HEK293 (cell line): ENCODE data around the gene CDYL2.

Experiments
- CTCF ChIA-PET: fragments of 350-600 bp; formaldehyde crosslinking; extraction: SDS; loops from one replicate; lab custom pipeline; 2021; ENCODE audit warnings: antibody characterized with exemption; lab: Yijun Ruan, JAX
- POLR2A ChIA-PET: fragments of 300-600 bp; formaldehyde crosslinking; extraction: SDS; loops from one replicate; lab custom pipeline; 2020; ENCODE audit warnings: antibody characterized with exemption, inconsistent platforms; lab: Yijun Ruan, JAX
- H3K27ac ChIP-seq: fragments of 200-500 bp; sonication (Bioruptor generic); 2 replicates; pipeline ENCODE4 v1.5.1; 2014; ENCODE audit warnings: low read depth, low read length, control low read depth, inconsistent platforms; ENCODE audit errors: extremely low read depth
- H3K36me3 ChIP-seq, 2 experiments: fragments of 200-500 bp in 1 of 2; sonication (Bioruptor generic) in 1 of 2; 1 replicate in 1 of 2; 2 replicates in 1 of 2; pipeline ENCODE4 v1.5.1; 2014 to 2017; ENCODE audit warnings: inconsistent platforms in 2 of 2, low read length in 2 of 2; ENCODE audit not compliant: control insufficient read depth in 2 of 2, insufficient read depth in 1 of 2
- H3K4me1 ChIP-seq: fragments of 200-500 bp; sonication (Bioruptor generic); 2 replicates; pipeline ENCODE4 v1.5.1; 2014; ENCODE audit warnings: mild to moderate bottlenecking, low read length, inconsistent platforms; ENCODE audit not compliant: control insufficient read depth, insufficient read depth
- H3K4me3 ChIP-seq: 2 replicates; pipeline ENCODE4 v1.5.1; 2011; ENCODE audit warnings: low read depth, mild to moderate bottlenecking, control low read depth, low read length, moderate library complexity
- H3K9me3 ChIP-seq: fragments of 200-500 bp; sonication (Bioruptor generic); 2 replicates; pipeline ENCODE4 v1.5.1; 2014; ENCODE audit warnings: low read depth, low read length, inconsistent platforms; ENCODE audit not compliant: control insufficient read depth, insufficient read depth
- HOXA7 ChIP-seq: sonication (generic); formaldehyde crosslinking; IDR thresholded peaks from 2 replicates; pipeline ENCODE4 v1.8.1; 2022; ENCODE audit warnings: missing genetic modification reagents, borderline replicate concordance
- MYNN ChIP-seq: fragments of 450-650 bp; formaldehyde crosslinking; IDR thresholded peaks from 2 replicates; pipeline ENCODE4 v1.5.1; 2016; ENCODE audit warnings: missing biosample characterization, missing genetic modification characterization, borderline replicate concordance
- OVOL3 ChIP-seq: fragments of 450-650 bp; formaldehyde crosslinking; IDR thresholded peaks from 2 replicates; pipeline ENCODE4 v1.5.1; 2016; ENCODE audit warnings: missing biosample characterization, missing genetic modification characterization
- ZBTB48 ChIP-seq: fragments of 450-650 bp; formaldehyde crosslinking; IDR thresholded peaks from 2 replicates; pipeline ENCODE4 v1.5.1; 2016; ENCODE audit warnings: missing biosample characterization, missing genetic modification characterization
- ZNF132 ChIP-seq: fragments of 450-650 bp; formaldehyde crosslinking; IDR thresholded peaks from 2 replicates; pipeline ENCODE4 v1.5.1; 2017; ENCODE audit warnings: missing biosample characterization, missing genetic modification characterization, borderline replicate concordance
- ZNF211 ChIP-seq: fragments of 450-650 bp; formaldehyde crosslinking; IDR thresholded peaks from 2 replicates; pipeline ENCODE4 v1.5.1; 2016; ENCODE audit warnings: low read depth, missing biosample characterization, missing genetic modification characterization
- ZNF350 ChIP-seq: fragments of 450-650 bp; formaldehyde crosslinking; IDR thresholded peaks from 2 replicates; pipeline ENCODE4 v1.5.0; 2017; ENCODE audit warnings: missing biosample characterization, mild to moderate bottlenecking, missing genetic modification characterization
- ZNF514 ChIP-seq: fragments of 450-650 bp; formaldehyde crosslinking; IDR thresholded peaks from 2 replicates; pipeline ENCODE4 v1.5.1; 2016; ENCODE audit warnings: missing biosample characterization, missing genetic modification characterization
- ZNF654 ChIP-seq: fragments of 450-650 bp; formaldehyde crosslinking; IDR thresholded peaks from 2 replicates; pipeline ENCODE4 v1.5.1; 2016; ENCODE audit warnings: low read depth, missing biosample characterization, missing genetic modification characterization
- ZNF692 ChIP-seq: fragments of 450-650 bp; formaldehyde crosslinking; IDR thresholded peaks from 2 replicates; pipeline ENCODE4 v1.5.1; 2016; ENCODE audit warnings: missing biosample characterization, missing genetic modification characterization
- TF ChIP-seq, protein P1 (sequence below): fragments of 450-650 bp; formaldehyde crosslinking; IDR thresholded peaks from 2 replicates; pipeline ENCODE4 v1.5.1; 2016; ENCODE audit warnings: missing biosample characterization, missing genetic modification characterization, low read depth
- TF ChIP-seq, protein P2 (sequence below): fragments of 450-650 bp; formaldehyde crosslinking; IDR thresholded peaks from 2 replicates; pipeline ENCODE4 v1.5.1; 2016; ENCODE audit warnings: missing biosample characterization, missing genetic modification characterization, borderline replicate concordance
- TF ChIP-seq, protein P3 (sequence below): fragments of 450-650 bp; formaldehyde crosslinking; IDR thresholded peaks from 2 replicates; pipeline ENCODE4 v1.5.1; 2017; ENCODE audit warnings: missing biosample characterization, missing genetic modification characterization
- TF ChIP-seq, protein P4 (sequence below): fragments of 450-650 bp; IDR thresholded peaks from 2 replicates; pipeline ENCODE4 v1.5.1; 2018; ENCODE audit warnings: missing biosample characterization, mild to moderate bottlenecking, missing genetic modification characterization
- TF ChIP-seq, protein P5 (sequence below): fragments of 450-650 bp; formaldehyde crosslinking; IDR thresholded peaks from 2 replicates; pipeline ENCODE4 v1.5.1; 2016; ENCODE audit warnings: missing biosample characterization, missing genetic modification characterization

CDYL2 gene

GRCh38 chr16:80667251-80667560 is 137.2 kb downstream of the CDYL2 start:
- Histone ChIP-seq H3K4me3 (no peak overlapping the region), H3K4me1 (no peaks in the 10 kb centered on the region), H3K27ac (no peak overlapping the region), H3K36me3 (no peaks in the 10 kb centered on the region), H3K9me3 (no peaks in the 10 kb centered on the region)
- ChIA-PET POLR2A (no interaction called here), CTCF (no interaction called here)
- TF ChIP-seq, protein P1, sequence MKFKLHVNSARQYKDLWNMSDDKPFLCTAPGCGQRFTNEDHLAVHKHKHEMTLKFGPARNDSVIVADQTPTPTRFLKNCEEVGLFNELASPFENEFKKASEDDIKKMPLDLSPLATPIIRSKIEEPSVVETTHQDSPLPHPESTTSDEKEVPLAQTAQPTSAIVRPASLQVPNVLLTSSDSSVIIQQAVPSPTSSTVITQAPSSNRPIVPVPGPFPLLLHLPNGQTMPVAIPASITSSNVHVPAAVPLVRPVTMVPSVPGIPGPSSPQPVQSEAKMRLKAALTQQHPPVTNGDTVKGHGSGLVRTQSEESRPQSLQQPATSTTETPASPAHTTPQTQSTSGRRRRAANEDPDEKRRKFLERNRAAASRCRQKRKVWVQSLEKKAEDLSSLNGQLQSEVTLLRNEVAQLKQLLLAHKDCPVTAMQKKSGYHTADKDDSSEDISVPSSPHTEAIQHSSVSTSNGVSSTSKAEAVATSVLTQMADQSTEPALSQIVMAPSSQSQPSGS (tag by site-specific recombination): no peak
- no peak for TF ChIP-seq ZBTB48 (tag by site-specific recombination)
- no peak for TF ChIP-seq ZNF350 (tag by site-specific recombination)
- no peak for TF ChIP-seq ZNF132
- TF ChIP-seq, protein P2, sequence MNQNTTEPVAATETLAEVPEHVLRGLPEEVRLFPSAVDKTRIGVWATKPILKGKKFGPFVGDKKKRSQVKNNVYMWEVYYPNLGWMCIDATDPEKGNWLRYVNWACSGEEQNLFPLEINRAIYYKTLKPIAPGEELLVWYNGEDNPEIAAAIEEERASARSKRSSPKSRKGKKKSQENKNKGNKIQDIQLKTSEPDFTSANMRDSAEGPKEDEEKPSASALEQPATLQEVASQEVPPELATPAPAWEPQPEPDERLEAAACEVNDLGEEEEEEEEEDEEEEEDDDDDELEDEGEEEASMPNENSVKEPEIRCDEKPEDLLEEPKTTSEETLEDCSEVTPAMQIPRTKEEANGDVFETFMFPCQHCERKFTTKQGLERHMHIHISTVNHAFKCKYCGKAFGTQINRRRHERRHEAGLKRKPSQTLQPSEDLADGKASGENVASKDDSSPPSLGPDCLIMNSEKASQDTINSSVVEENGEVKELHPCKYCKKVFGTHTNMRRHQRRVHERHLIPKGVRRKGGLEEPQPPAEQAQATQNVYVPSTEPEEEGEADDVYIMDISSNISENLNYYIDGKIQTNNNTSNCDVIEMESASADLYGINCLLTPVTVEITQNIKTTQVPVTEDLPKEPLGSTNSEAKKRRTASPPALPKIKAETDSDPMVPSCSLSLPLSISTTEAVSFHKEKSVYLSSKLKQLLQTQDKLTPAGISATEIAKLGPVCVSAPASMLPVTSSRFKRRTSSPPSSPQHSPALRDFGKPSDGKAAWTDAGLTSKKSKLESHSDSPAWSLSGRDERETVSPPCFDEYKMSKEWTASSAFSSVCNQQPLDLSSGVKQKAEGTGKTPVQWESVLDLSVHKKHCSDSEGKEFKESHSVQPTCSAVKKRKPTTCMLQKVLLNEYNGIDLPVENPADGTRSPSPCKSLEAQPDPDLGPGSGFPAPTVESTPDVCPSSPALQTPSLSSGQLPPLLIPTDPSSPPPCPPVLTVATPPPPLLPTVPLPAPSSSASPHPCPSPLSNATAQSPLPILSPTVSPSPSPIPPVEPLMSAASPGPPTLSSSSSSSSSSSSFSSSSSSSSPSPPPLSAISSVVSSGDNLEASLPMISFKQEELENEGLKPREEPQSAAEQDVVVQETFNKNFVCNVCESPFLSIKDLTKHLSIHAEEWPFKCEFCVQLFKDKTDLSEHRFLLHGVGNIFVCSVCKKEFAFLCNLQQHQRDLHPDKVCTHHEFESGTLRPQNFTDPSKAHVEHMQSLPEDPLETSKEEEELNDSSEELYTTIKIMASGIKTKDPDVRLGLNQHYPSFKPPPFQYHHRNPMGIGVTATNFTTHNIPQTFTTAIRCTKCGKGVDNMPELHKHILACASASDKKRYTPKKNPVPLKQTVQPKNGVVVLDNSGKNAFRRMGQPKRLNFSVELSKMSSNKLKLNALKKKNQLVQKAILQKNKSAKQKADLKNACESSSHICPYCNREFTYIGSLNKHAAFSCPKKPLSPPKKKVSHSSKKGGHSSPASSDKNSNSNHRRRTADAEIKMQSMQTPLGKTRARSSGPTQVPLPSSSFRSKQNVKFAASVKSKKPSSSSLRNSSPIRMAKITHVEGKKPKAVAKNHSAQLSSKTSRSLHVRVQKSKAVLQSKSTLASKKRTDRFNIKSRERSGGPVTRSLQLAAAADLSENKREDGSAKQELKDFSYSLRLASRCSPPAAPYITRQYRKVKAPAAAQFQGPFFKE (tag by site-specific recombination): no peak
- TF ChIP-seq MYNN (tag by site-specific recombination): no peak
- no peak for TF ChIP-seq OVOL3 (tag by site-specific recombination)
- no peak for TF ChIP-seq ZNF654 (tag by site-specific recombination)
- TF ChIP-seq ZNF692 (tag by site-specific recombination): no peak
- TF ChIP-seq, protein P3, sequence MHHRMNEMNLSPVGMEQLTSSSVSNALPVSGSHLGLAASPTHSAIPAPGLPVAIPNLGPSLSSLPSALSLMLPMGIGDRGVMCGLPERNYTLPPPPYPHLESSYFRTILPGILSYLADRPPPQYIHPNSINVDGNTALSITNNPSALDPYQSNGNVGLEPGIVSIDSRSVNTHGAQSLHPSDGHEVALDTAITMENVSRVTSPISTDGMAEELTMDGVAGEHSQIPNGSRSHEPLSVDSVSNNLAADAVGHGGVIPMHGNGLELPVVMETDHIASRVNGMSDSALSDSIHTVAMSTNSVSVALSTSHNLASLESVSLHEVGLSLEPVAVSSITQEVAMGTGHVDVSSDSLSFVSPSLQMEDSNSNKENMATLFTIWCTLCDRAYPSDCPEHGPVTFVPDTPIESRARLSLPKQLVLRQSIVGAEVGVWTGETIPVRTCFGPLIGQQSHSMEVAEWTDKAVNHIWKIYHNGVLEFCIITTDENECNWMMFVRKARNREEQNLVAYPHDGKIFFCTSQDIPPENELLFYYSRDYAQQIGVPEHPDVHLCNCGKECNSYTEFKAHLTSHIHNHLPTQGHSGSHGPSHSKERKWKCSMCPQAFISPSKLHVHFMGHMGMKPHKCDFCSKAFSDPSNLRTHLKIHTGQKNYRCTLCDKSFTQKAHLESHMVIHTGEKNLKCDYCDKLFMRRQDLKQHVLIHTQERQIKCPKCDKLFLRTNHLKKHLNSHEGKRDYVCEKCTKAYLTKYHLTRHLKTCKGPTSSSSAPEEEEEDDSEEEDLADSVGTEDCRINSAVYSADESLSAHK (tag by site-specific recombination): no peak
- TF ChIP-seq ZNF514 (tag by site-specific recombination): no peak
- no peak for TF ChIP-seq ZNF211 (tag by site-specific recombination)
- TF ChIP-seq, protein P4, sequence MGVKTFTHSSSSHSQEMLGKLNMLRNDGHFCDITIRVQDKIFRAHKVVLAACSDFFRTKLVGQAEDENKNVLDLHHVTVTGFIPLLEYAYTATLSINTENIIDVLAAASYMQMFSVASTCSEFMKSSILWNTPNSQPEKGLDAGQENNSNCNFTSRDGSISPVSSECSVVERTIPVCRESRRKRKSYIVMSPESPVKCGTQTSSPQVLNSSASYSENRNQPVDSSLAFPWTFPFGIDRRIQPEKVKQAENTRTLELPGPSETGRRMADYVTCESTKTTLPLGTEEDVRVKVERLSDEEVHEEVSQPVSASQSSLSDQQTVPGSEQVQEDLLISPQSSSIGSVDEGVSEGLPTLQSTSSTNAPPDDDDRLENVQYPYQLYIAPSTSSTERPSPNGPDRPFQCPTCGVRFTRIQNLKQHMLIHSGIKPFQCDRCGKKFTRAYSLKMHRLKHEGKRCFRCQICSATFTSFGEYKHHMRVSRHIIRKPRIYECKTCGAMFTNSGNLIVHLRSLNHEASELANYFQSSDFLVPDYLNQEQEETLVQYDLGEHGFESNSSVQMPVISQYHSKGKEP: no peak
- TF ChIP-seq HOXA7 (CRISPR knock-in tag): no peak
- TF ChIP-seq, protein P5, sequence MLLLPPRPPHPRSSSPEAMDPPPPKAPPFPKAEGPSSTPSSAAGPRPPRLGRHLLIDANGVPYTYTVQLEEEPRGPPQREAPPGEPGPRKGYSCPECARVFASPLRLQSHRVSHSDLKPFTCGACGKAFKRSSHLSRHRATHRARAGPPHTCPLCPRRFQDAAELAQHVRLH: no peak
